C4-2B (cell line): Measurements from ENCODE around the gene CCNY.

Experiments used
- CTCF ChIP-seq: fragments of 450-650 bp; conservative IDR thresholded peaks from 2 replicates; pipeline ENCODE4 v1.5.1; 2017; ENCODE audit warnings: mild to moderate bottlenecking
- ZFX ChIP-seq: fragments of 450-650 bp; IDR thresholded peaks from 2 replicates; pipeline ENCODE4 v1.6.1; 2017

- TF ChIP-seq CTCF (no peak), ZFX (no peak)
Measured at GRCh38 chr10:35507519-35508109, 171.3 kb downstream of the CCNY start.
